HTERT RPE-1 (cell line): ENCODE data around the gene GOLT1B.
"Not testable (repeated sequence)": the region's sequence is repeated elsewhere in the genome, so short reads cannot be mapped to it uniquely, and the experiment has no call there.

Source experiments
- in situ Hi-C: fragments of 300-500 bp; cut with MboI; formaldehyde crosslinking; loops from 4 replicates; pipeline ENCODE4 v1.14.3; 2020; ENCODE audit warnings: low sequenced_read_pairs

The GOLT1B gene, protein sequence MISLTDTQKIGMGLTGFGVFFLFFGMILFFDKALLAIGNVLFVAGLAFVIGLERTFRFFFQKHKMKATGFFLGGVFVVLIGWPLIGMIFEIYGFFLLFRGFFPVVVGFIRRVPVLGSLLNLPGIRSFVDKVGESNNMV

DNA sequence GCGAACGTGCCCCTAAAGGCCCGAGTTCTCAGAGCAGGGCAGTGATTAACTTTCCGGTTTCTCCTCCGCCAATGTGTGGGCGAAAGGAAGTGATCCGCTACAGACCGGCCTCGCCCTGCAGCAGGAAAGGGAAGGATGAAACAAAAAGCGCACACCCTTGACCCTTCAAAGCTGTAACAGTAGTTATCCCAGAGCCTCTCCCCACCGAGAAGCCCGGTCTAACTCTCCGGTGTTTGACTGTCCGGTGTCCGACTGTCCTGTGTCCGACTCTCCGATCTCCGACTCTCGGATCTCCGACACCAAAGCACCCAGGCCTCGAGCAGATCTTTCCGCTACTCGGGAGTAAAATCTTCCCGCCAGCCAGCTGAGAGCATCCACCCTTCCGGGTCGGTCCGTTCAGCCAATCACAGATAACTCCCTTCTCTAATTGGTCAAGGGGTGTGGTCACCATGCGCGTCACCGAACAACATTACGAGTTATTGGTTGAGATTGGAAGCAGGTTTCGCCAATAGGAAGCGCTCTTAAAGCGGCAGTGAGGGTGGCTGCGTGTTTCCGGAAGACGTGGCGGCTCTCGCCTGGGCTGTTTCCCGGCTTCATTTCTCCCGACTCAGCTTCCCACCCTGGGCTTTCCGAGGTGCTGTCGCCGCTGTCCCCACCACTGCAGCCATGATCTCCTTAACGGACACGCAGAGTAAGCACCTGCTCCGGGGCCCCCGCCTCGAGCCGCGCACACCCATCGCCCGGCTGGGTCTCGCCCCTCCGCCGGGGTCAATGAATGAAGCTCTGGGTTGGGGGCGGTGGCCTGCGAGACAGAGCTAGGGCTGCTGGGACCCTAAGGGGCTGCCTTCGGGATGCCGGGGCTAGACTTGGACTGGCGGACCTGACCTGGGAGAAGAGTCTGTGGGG, at the start of gene GOLT1B, which contains the start of gene RECQL:
Gene GOLT1B (plus strand): TSS at position 532 of the 906 bp plus-strand sequence. CDS start 135 bp downstream, at position 667.
Gene RECQL (minus strand): TSS at position 378 of the 906 bp plus-strand sequence. CDS start 2,065 bp downstream, outside the sequence.
- in situ Hi-C loops, result no loop called here

- in situ Hi-C loops, result no loop called here
Measured at GRCh38 chr12:21453312-21453852, 48.2 kb upstream of the GOLT1B start.

DNA sequence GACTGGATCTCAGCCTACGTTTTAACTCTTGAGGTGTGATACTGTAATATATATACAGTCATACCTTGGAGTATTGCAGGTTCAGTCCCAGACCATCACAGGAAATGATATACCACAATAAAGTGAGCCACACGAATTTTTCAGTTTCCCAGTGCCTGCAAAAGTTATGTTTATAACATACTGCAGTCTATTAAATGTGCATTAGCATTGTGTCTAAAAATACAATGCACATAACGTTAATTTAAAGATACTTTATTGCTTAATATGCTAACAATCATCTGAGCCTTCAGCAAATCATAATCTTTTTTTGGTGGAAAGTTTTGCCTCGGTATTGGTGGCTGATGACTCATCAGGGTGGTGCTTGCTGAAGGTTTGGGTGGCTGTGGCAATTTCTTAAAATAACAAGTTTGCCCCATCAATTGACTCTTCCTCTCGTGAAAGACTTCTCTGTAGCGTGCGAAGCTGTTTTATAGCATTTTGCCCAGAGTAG, 45.3 kb upstream of the GOLT1B start:
- in situ Hi-C loops, result no loop called here

GRCh38 chr12:21459474-21459873, 42.1 kb upstream of the GOLT1B start:
- in situ Hi-C loops, result no loop called here

DNA sequence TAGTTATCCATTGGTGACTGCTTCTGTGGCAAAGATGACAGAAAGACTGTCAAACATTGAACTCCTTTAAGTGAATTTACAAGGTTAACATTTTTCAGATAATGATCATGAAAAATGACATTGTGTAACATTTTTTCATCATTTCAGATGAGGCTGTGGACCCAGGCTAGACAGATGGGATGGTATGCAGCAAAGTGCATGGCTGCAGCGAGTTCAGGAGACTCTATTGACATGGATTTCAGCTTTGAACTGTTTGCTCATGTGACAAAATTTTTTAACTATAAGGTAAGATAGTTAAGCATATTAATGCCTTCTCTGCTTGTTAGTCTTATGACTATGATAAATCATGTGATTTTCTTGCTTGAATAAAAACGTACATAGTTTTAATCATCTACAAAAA, 34.3 kb upstream of the GOLT1B start:
- in situ Hi-C loops, result not testable (repeated sequence)

- in situ Hi-C loops, result no loop called here
Measured at GRCh38 chr12:21471294-21471693, 30.3 kb upstream of the GOLT1B start.

- in situ Hi-C loops, result no loop called here
Measured at GRCh38 chr12:21472197-21472823, 29.3 kb upstream of the GOLT1B start.

DNA sequence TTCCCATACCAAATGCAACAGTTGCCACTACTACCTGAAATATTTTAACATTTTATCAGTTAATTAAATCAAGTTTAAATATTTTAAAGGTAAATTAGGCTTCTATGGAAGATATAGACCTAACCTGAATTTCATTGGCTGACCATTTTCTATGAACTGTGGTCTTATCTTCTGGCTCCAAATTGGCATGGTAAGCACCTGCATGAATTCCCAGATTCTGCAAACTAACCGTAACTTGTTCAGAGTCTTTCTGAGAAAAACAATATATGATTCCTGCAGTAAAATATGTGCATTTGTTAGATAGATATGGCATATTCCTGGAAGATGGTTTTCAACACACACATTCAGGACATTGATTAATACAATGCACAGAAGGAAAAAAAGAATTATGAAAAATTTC, 26.0 kb upstream of the GOLT1B start:
- in situ Hi-C loops, result no loop called here

- in situ Hi-C loops, result no loop called here
Measured at GRCh38 chr12:21476949-21477348, 24.6 kb upstream of the GOLT1B start.

- in situ Hi-C loops, result no loop called here
Measured at GRCh38 chr12:21478756-21479455, 22.7 kb upstream of the GOLT1B start.

- in situ Hi-C loops, result no loop called here
Measured at GRCh38 chr12:21483531-21483930, 18.1 kb upstream of the GOLT1B start.

DNA sequence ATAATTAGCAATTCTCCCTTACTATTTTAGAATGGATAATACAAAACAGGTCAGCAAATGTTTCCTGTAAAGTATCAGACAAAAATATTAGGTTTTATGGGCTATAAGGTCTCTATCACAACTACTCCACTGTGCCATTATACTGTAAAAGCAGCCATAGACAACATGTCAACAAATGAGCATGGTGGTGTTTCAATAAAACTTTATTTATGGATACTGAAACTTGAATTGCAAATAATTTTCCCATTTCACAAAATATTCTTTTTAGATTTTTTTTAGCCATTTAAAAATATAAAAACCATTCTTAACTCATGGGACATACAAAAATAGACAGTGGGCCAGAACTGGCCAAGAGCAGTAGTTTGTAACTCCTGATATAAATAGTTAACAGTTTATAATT, 15.6 kb upstream of the GOLT1B start:
- in situ Hi-C loops, result no loop called here

- in situ Hi-C loops, result no loop called here
Measured at GRCh38 chr12:21499765-21500164, 1.8 kb upstream of the GOLT1B start.

DNA sequence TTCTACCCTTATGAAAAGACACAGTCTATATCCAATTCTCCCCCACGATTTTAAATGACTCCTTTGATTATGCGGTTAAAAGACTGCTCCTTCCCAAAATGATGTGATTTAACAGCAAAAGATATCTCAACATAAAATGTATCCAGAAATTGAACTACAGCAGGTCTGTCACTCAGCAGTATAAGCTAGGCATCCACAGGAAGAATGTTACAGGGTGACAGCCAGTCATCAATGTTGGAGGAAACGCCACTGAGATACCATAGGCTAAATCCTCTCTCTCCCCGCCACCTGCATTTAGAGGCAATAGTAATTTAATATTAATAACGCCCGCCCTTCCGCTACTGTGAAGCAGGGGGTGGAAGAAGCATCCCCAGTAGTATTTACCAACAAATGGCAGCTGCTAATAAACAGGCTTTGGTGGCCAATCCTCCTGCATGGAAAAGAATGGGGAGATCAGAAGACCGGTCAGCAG, 767 bp upstream of the GOLT1B start:
- in situ Hi-C loops, result no loop called here

DNA sequence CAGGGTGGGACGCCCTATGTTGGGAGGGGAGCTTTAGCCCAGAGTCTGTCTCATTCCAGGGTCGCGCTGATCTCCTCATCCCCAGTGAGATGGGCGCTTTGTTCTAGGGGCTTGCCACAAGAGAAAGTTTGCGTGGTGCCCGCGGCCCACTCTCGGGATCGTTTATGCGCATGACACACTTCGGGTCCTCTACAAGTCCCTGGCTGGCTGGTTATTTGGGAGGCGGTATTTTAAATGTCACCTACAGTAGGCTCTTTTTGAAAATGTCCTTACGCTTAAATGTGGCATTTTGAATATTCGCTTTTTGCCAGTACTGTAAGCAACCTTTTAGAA, 541 bp downstream of the GOLT1B start:
- in situ Hi-C loops, result no loop called here

GRCh38 chr12:21502872-21503271, 1.3 kb downstream of the GOLT1B start:
- in situ Hi-C loops, result no loop called here

DNA sequence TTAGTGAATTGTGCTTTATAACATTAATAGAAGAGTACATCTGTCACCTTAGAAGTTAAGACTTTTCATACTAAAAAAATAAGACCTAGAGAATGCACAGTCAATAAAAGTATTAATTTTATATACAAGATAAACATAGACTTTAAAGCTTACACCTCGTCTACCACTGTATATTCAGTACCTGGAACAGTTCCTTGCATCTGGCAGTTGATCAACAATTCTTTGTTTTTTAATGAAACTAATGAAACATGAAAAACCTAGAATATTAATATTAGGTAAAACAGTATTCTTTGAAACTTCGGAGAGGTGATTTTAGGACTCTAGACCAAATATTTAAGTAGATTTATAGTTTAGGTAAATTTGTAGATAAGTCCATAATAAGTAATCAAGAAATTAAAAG, 4.3 kb downstream of the GOLT1B start:
- in situ Hi-C loops, result no loop called here

GRCh38 chr12:21507849-21508248, 6.3 kb downstream of the GOLT1B start:
- in situ Hi-C loops, result no loop called here

GRCh38 chr12:21509768-21510167, 8.2 kb downstream of the GOLT1B start:
- in situ Hi-C loops, result no loop called here

DNA sequence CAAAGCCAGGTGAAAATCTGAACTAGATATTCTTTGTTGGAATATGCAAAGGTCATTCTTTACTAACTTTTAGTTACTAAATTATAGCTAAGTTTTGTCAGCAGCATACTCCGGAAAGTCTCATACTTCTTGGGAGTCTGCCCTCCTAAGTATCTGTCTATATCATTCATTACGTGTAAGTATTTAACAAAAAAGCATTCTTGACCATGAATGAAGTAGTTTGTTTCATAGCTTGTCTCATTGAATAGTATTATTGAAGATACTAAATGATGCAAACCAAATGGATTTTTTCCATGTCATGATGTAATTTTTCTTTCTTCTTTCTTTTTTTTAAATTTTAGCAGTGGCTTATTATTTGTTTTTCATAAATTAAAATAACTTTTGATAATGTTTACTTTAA, 14.7 kb downstream of the GOLT1B start:
- in situ Hi-C loops, result no loop called here

GRCh38 chr12:21518451-21518850, 16.9 kb downstream of the GOLT1B start:
- in situ Hi-C loops, result no loop called here
